ENCODE data around the gene RHOT2.

The RHOT2 gene

GRCh38 chr16:698911-699671, 31.2 kb downstream of the RHOT2 start:
- DNase-seq (ENCODE audit: low read depth in 2 of 2) = no peak

- DNase-seq (ENCODE audit: low read depth in 2 of 2) = no peak
These were observed 33.0 kb downstream of the RHOT2 start for GRCh38 chr16:700684-701584.

DNA sequence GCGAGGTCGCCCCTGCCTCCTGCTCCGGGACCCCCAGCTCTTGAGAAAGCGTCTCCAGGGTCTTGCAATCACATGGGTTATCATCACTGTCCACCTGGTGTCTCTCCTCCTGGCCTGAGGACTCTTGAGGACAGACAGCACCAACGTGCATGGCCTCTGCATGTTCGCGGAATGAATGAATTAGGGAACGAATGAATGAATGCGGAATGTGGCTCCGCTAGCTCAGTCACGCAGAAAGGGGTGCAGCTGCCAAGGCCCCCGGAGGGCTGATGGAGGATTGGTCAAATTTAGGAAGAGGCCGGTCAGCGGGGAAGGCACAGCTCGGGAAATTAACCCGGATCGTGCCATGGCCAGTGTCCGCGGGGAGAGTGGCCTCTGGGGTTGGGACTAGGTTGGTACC, 34.4 kb downstream of the RHOT2 start:
- no peak for DNase-seq (ENCODE audit: low read depth in 2 of 2)

DNA sequence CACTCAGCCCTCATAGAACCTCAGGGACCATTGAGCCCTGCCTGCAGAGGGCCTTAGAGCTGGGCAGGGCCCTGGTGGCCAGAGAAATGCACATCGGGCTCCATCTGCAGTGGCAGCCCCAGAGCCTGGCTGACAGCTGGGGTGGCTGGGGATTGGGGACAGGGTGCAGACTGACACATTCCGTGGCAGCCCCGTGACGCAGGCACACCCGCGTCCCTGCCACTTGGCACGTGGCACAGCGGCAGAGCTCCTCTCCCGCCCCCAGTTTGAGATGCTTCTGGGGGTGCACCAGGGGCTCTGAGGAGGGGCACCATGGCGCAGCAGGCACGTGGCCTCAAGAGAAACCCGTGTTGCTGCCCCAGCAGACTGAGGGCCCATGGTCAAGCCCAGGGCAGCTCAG, 35.5 kb downstream of the RHOT2 start:
- no peak for DNase-seq (ENCODE audit: low read depth in 2 of 2)

DNA sequence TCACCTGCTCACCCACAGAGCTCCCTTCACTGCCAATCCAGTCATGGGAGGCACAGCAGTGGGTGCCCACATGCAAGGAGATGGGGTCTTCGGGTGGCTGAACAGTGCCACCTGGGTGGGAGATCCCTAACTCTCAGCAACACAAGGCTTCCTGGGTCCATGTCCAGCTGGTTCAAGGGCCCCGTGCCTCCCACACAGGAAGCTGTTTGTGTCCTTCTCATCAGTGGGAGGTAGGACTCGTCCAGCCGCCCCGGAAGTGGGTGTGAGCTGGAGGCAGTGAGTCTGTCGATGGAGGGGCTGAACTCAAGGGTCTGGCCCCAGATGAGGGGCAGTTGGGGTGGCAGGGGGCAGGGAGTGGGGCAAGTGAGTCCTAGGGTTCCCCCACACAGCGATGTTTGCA, 36.1 kb downstream of the RHOT2 start:
- no peak for DNase-seq (ENCODE audit: low read depth in 2 of 2)

DNA sequence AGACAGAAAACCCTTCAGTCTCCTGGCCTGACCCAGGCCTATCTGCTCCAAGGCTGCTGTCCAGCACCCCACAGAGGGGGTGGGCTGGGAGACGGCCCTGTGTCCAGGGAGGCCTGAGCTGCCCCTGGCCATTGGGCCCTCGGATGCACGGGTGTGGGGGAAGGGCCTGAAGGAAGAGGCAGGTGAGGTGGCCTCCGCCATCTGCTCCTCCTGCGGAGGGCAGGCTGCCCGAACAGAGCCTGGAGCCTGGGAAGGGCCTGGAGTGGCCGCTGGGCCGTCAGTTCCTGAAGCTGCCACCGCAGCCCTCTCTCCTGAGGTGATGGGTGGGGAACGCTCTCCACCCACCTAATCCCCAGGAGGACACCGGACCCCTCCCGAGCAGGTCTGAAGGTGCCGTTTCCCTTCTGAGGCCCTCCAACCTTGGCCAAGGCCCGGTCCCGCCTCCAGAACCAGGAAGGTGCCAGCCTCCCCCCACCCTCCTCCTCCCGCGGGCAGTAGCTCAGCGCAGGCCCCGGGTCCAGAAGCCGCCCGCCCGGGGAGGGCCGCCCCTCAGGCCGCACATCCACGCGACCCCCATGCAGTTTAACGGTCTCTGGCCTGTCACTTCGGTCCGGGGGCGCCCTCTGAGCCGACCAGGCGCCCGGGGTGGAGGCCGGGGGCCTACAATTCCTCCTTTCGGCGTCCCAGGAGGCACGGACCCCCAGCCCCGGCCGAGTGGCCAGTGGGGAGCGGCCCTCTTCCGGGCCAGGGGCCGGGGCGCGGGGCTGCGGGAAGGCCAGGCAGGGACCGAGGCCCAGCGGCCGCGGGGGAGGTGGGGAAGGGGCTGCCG, 36.8 kb downstream of the RHOT2 start:
- no peak for DNase-seq (ENCODE audit: low read depth in 2 of 2)

GRCh38 chr16:705431-706188, 37.7 kb downstream of the RHOT2 start, which contains the start of gene FBXL16:
Gene FBXL16, minus strand, starts transcription at chr16:705801. Its CDS starts 8,396 bp downstream, at chr16:697405.
- DNase-seq (ENCODE audit: low read depth in 2 of 2) = no peak

DNA sequence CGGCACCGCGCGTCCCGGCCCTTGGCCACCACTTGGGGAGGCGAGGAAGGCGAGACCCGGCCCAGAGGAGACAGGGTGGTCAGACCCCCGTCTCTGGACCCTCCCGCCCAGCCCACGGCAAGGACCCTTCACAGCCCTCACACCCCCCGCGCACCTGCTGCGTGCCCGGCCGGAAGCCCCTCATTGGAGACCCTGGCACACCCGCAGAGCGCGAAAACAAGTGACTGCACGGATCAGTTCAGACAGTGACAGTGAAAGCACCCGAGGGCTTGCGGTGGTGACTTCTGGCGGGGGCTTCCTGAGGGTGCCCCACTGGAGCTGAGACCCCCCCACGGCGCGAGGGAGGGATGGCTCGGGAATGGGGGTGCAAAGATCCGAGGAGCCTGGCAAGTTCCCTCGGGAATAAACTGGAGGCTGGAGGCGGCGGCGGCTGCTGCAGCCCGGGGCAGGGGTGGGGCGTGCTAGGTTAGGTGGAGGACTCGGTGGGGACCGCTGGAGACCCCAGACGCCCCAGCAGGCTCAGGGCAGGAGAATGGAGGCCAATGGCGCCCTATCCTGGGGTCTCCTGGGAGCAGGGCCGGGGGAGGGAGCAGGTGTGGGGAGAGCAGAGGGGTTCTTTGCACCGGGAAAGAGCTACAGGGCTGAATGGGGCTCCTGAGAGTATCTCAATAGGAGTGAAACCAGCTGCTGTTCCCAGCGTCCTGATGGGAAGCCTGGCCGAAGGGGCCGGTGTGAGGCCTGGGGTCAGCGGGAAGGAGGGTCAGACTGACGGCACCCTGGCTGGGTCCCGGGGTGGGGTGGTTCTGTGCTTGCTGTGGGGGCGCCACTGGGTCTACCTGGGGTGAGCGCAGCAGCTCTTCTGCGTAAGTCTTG, 38.5 kb downstream of the RHOT2 start:
- no peak for DNase-seq (ENCODE audit: low read depth in 2 of 2)

- DNase-seq (ENCODE audit: low read depth in 2 of 2) = no peak
These were observed 39.2 kb downstream of the RHOT2 start for GRCh38 chr16:707062-707538.

DNA sequence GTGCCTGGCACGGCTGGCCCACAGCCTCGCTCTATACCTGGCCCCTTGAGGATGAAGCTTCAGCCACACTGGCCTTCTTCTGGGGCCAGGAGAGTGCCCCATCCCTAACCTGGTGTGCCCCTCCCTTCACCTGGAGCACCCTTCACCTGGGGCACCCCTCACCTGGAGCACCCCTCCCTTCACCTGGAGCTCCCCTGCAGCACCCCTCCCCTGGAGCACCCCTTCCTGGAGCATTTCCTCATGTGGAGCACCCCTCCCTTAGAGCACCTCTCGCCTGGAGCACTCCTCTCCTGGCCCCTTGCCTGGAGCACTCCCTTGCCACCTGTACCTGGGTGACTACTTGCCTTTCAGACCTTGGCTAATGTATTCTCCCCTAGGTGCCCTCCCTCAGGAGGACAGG, 40.1 kb downstream of the RHOT2 start:
- no peak for DNase-seq (ENCODE audit: low read depth in 2 of 2)

DNA sequence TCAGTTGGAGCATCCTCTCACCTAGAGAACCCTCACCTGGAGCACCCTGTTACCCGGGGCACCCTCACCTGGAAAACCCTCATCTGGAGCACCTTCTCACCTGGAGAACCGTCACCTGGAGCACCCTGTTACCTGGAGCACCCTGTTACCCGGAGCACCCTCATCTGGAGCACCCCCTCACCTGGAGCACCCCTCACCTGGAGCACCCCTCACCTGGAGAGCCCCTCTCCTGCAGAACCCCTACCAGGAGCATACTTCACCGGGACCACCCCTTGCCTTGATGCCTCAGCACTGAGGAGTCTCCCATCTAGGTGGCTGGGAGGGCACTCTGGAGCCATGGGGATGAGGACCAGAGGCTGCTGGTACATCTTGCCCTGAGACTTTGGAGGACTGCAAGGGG, 41.0 kb downstream of the RHOT2 start:
- DNase-seq (ENCODE audit: low read depth in 2 of 2) = no peak

- DNase-seq (ENCODE audit: low read depth in 2 of 2) = no peak
These were observed 41.9 kb downstream of the RHOT2 start for GRCh38 chr16:709566-710499.

DNA sequence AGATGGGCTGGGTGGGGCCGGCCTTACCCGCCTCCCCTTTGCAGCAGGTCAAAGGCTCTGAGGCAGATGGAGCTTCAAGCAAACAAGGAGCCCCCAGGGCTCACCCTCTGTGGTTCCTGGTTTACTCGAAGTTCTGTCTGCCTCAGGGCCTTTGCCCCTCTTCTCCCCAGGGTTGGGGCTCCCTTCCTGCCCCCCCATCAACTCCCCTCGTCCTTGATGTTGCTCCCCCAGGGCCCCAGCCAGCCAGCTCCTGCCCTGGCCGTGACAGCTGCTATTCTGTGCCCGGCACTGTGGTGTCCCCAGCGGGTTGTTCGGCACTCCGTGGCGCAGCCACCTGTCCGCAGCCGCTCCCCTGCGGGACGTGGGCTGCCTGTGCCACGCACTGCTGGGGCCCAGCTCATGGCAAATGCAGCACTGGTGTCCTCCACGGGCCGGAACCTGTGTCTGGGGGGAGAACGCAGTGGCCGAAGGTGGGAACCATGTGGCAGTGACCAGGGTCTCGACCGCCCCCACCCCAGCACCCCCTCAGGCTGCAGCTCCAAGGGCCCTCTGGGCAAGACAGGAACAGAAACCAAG, 42.7 kb downstream of the RHOT2 start:
- no peak for DNase-seq (ENCODE audit: low read depth in 2 of 2)

- no peak for DNase-seq (ENCODE audit: low read depth in 2 of 2)
These were observed 43.2 kb downstream of the RHOT2 start for GRCh38 chr16:711084-711483.

- no peak for DNase-seq (ENCODE audit: low read depth in 2 of 2)
These were observed 43.8 kb downstream of the RHOT2 start for GRCh38 chr16:711548-712320.

DNA sequence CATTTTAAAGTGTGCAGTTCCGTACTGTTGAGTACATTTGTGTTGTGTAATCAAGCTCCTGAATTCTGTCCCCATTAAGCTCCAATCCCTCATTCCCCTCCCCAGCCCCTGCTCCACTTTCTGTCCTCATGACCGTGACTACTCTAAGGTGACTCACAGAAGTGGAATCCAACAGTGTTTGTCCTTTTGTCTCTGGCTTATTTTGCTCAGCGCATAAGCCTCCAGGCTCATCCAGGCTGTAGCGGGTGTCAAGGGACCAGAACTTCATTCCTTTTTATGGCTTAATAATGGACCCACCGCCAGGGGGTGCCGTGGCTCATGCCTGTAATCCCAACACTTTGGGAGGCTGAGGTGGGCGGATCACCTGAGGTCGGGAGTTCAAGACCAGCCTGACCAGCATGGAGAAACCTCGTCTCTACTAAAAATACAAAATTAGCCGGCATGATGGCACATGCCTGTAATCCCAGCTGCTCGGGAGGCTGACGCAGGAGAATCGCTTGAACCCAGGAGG, 44.9 kb downstream of the RHOT2 start:
- DNase-seq (ENCODE audit: low read depth in 2 of 2) = peak; percentile 59 to 63

- DNase-seq (ENCODE audit: low read depth in 2 of 2) = no peak
These were observed 46.1 kb downstream of the RHOT2 start for GRCh38 chr16:714079-714478.
